GM21381 (cell line): ENCODE results near the gene LAMA2.

Experiments used
- ATAC-seq: cut with Tn5 transposase; IDR thresholded peaks from one replicate; pipeline ENCODE4 v1.9.1; 2021; ENCODE audit warnings: mild to moderate bottlenecking, moderate library complexity; ENCODE audit not compliant: unreplicated experiment

Gene LAMA2

GRCh38 chr6:128882991-128883611 lies at the start of gene LAMA2:
LAMA2 (plus strand) TSS chr6:128883138; CDS start chr6:128883246, 108 bp downstream.
- ATAC-seq: no peak

- no peak for ATAC-seq
Measured at GRCh38 chr6:128836761-128837160, 46.2 kb upstream of the LAMA2 start.

- no peak for ATAC-seq
Measured at GRCh38 chr6:128841518-128841917, 41.4 kb upstream of the LAMA2 start.

GRCh38 chr6:128844598-128844997 lies 38.3 kb upstream of the LAMA2 start:
- no peak for ATAC-seq

GRCh38 chr6:128847431-128848210 lies 35.3 kb upstream of the LAMA2 start:
- ATAC-seq: no peak

GRCh38 chr6:128848212-128848935 lies 34.6 kb upstream of the LAMA2 start:
- ATAC-seq: no peak

GRCh38 chr6:128855581-128856085 lies 27.3 kb upstream of the LAMA2 start:
- no peak for ATAC-seq

- ATAC-seq: no peak
Measured at GRCh38 chr6:128857806-128858205, 25.1 kb upstream of the LAMA2 start.

- no peak for ATAC-seq
Measured at GRCh38 chr6:128860782-128861181, 22.2 kb upstream of the LAMA2 start.

GRCh38 chr6:128863983-128864382 lies 19.0 kb upstream of the LAMA2 start:
- no peak for ATAC-seq

GRCh38 chr6:128870746-128871145 lies 12.2 kb upstream of the LAMA2 start:
- ATAC-seq: no peak

GRCh38 chr6:128874863-128875262 lies 8.1 kb upstream of the LAMA2 start:
- no peak for ATAC-seq

- no peak for ATAC-seq
Measured at GRCh38 chr6:128882560-128882959, 378 bp upstream of the LAMA2 start.

- no peak for ATAC-seq
Measured at GRCh38 chr6:128883906-128884305, 968 bp downstream of the LAMA2 start.

GRCh38 chr6:128885381-128885780 lies 2.4 kb downstream of the LAMA2 start:
- no peak for ATAC-seq

- no peak for ATAC-seq
Measured at GRCh38 chr6:128886706-128887105, 3.8 kb downstream of the LAMA2 start.

- no peak for ATAC-seq
Measured at GRCh38 chr6:128888444-128889175, 5.7 kb downstream of the LAMA2 start.

GRCh38 chr6:128889870-128890269 lies 6.9 kb downstream of the LAMA2 start:
- ATAC-seq: no peak

- no peak for ATAC-seq
Measured at GRCh38 chr6:128892079-128892478, 9.1 kb downstream of the LAMA2 start.

GRCh38 chr6:128899341-128900050 lies 16.6 kb downstream of the LAMA2 start:
- ATAC-seq: no peak
